Testis (tissue), 2 donors: Measurements from ENCODE around the gene CCDC178.
A peak's percentile ranks its signal among the peaks of the same experiment; 100 is the strongest.

Source experiments
- POLR2A ChIP-seq: fragments of 450-650 bp; IDR thresholded peaks from one replicate; pipeline ENCODE4 v1.6.1; 2017; ENCODE audit warnings: antibody characterized with exemption, mild to moderate bottlenecking, moderate library complexity
- TF ChIP-seq, protein P1 (sequence below), 3 experiments: fragments of 450-650 bp in 2 of 3; fragments of 200-600 bp in 1 of 3; sonication (generic) in 1 of 3; IDR thresholded peaks; one replicate each; pipeline ENCODE4 v1.5.1; 2016 to 2019; ENCODE audit warnings: antibody characterized with exemption in 3 of 3, mild to moderate bottlenecking in 2 of 3, moderate library complexity in 1 of 3

DNA sequence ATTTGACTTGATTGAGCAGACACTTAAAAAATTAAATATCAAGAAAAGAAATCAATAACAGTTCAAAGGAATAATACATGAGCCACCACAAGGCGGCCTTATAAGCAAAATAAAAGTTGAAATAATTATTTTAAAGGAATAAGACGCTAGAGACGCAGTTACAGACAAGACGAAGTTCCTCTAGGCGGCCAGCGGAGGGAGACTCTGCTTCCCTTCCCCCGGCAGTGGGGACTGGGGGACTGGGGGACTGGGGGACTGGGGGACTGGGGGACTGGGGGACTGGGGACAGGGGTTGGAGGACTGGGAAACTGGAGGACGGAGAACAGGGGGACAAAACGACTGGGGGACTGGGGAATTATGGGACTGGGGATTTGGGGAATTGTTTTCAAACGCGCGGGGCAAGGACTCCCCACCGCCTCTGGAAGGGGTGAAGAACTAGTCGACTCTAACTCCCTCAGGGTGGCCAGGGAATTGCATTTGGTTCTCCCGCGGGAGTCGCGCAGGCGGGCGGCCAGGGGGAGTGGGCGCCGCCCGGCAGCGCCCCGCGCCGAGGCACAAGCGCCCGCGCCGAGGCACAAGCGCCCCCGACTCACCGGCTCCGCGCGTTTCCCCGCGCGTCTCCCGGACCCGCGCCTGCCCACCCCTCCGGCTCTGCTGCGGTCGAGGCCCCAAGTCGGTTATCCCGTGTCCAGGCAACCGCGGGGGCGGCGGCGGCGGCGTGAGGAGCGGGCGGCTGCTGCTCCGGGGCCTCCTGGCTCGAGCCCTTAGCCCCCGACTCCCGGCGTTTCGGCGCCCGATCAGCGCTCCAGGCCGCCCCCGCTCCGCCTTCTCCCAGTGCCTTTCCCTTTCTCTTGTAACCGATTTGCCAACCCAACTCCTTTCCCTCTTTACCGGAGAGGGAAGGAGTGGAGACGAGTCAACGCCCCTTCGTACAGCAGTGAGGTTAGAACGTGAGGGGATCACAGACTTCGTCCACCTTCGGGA lies at the start of gene CCDC178:
- TF ChIP-seq, protein P1, sequence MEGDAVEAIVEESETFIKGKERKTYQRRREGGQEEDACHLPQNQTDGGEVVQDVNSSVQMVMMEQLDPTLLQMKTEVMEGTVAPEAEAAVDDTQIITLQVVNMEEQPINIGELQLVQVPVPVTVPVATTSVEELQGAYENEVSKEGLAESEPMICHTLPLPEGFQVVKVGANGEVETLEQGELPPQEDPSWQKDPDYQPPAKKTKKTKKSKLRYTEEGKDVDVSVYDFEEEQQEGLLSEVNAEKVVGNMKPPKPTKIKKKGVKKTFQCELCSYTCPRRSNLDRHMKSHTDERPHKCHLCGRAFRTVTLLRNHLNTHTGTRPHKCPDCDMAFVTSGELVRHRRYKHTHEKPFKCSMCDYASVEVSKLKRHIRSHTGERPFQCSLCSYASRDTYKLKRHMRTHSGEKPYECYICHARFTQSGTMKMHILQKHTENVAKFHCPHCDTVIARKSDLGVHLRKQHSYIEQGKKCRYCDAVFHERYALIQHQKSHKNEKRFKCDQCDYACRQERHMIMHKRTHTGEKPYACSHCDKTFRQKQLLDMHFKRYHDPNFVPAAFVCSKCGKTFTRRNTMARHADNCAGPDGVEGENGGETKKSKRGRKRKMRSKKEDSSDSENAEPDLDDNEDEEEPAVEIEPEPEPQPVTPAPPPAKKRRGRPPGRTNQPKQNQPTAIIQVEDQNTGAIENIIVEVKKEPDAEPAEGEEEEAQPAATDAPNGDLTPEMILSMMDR (IDR thresholded peaks at IDR 0.05), result peak in 2 of 3 experiments; percentile 16 to 45
- TF ChIP-seq POLR2A, result no peak
